OCI-LY1 (cell line): Measurements from ENCODE around the gene TPRG1.

Experiments
- H2AFZ ChIP-seq: fragments of 200-600 bp; sonication (generic), shearing (Covaris generic); 2 replicates; pipeline ENCODE4 v1.6.0; 2014; ENCODE audit warnings: antibody characterized with exemption, mild to moderate bottlenecking, low read length
- H3F3A ChIP-seq: fragments of 200-600 bp; sonication (generic), shearing (Covaris generic); 2 replicates; pipeline ENCODE4 v1.6.0; 2014; ENCODE audit warnings: mild to moderate bottlenecking, antibody characterized with exemption, low read length, moderate library complexity; ENCODE audit not compliant: insufficient read depth
- H3K27ac ChIP-seq: fragments of 200-600 bp; sonication (generic); 2 replicates; pipeline ENCODE4 v1.5.1; 2014; ENCODE audit warnings: low read length, mixed run types, mild to moderate bottlenecking, low read depth; ENCODE audit not compliant: poor library complexity, severe bottlenecking
- H3K27me3 ChIP-seq: fragments of 200-600 bp; sonication (generic); 2 replicates; pipeline ENCODE4 v1.6.0; 2014; ENCODE audit warnings: antibody characterized with exemption, mild to moderate bottlenecking, low read length, moderate library complexity; ENCODE audit not compliant: insufficient read depth
- H3K36me3 ChIP-seq: fragments of 200-600 bp; sonication (generic); 2 replicates; pipeline ENCODE4 v1.6.1; 2014; ENCODE audit warnings: mild to moderate bottlenecking, antibody characterized with exemption, low read length, moderate library complexity, mixed read lengths; ENCODE audit not compliant: insufficient read depth
- H3K4me1 ChIP-seq: fragments of 200-600 bp; sonication (generic); 2 replicates; pipeline ENCODE4 v1.5.1; 2014; ENCODE audit warnings: mild to moderate bottlenecking, low read length, moderate library complexity; ENCODE audit not compliant: insufficient read depth, severe bottlenecking
- H3K4me2 ChIP-seq: fragments of 200-600 bp; sonication (generic), shearing (Covaris generic); 2 replicates; pipeline ENCODE4 v1.6.1; 2014; ENCODE audit warnings: low read length
- H3K4me3 ChIP-seq: fragments of 200-600 bp; sonication (generic); 2 replicates; pipeline ENCODE4 v1.5.1; 2014; ENCODE audit warnings: low read length, low read depth, mild to moderate bottlenecking, mixed read lengths; ENCODE audit not compliant: poor library complexity, severe bottlenecking
- H3K79me2 ChIP-seq: fragments of 200-600 bp; shearing (Covaris generic); 2 replicates; pipeline ENCODE4 v1.6.1; 2016; ENCODE audit warnings: mixed run types, low read length, mixed read lengths; ENCODE audit not compliant: insufficient read depth
- H3K9ac ChIP-seq: fragments of 200-600 bp; sonication (generic), shearing (Covaris generic); 2 replicates; pipeline ENCODE4 v1.6.1; 2014; ENCODE audit warnings: mild to moderate bottlenecking, low read length, mixed read lengths
- H3K9me2 ChIP-seq: fragments of 200-600 bp; sonication (generic), shearing (Covaris generic); 2 replicates; pipeline ENCODE4 v1.6.1; 2014; ENCODE audit warnings: low read depth, mild to moderate bottlenecking, low read length, mixed read lengths
- H3K9me3 ChIP-seq: fragments of 200-600 bp; shearing (Covaris generic); 2 replicates; pipeline ENCODE4 v1.6.1; 2014; ENCODE audit warnings: low read length, mixed read lengths
- H4K20me1 ChIP-seq: fragments of 200-600 bp; sonication (generic), shearing (Covaris generic); 2 replicates; pipeline ENCODE4 v1.6.0; 2016; ENCODE audit warnings: mild to moderate bottlenecking, low read length; ENCODE audit not compliant: insufficient read depth
- CTCF ChIP-seq: fragments of 200-600 bp; sonication (generic), shearing (Covaris generic); IDR thresholded peaks from 2 replicates; pipeline ENCODE4 v1.5.1; 2017; ENCODE audit warnings: mild to moderate bottlenecking, antibody characterized with exemption, low read length, moderate library complexity, mixed read lengths
- EZH2 ChIP-seq: fragments of 200-600 bp; sonication (generic), shearing (Covaris generic); IDR thresholded peaks from 2 replicates; pipeline ENCODE4 v1.8.0; 2017; ENCODE audit warnings: borderline replicate concordance, mixed run types, mild to moderate bottlenecking, antibody characterized with exemption, low read length, moderate library complexity, mixed read lengths

Gene TPRG1

GRCh38 chr3:189272500-189273119 is 100.8 kb downstream of the TPRG1 start:
- Histone ChIP-seq H4K20me1 (no peaks in the 10 kb centered on the region), H3K4me3 (no peak overlapping the region), H3K9me2 (no peaks in the 10 kb centered on the region), H2AFZ (no peak overlapping the region), H3K4me2 (no peak overlapping the region), H3K79me2 (no peaks in the 10 kb centered on the region), H3K9me3 (no peaks in the 10 kb centered on the region), H3K4me1 (no peaks in the 10 kb centered on the region), H3F3A (no peaks in the 10 kb centered on the region), H3K36me3 (no peaks in the 10 kb centered on the region), H3K27ac (no peak overlapping the region), H3K9ac (no peak overlapping the region), H3K27me3 (no peaks in the 10 kb centered on the region)
- TF ChIP-seq EZH2 (no peak), CTCF (peak; percentile 72)

GRCh38 chr3:189273736-189274135 is 102.0 kb downstream of the TPRG1 start:
- Histone ChIP-seq H3K9me2 (no peaks in the 10 kb centered on the region), H3F3A (no peaks in the 10 kb centered on the region), H3K9ac (no peak overlapping the region), H3K36me3 (no peaks in the 10 kb centered on the region), H3K79me2 (no peaks in the 10 kb centered on the region), H3K4me3 (no peak overlapping the region), H3K4me1 (no peaks in the 10 kb centered on the region), H2AFZ (no peak overlapping the region), H4K20me1 (no peaks in the 10 kb centered on the region), H3K27me3 (no peaks in the 10 kb centered on the region), H3K27ac (no peak overlapping the region), H3K9me3 (no peaks in the 10 kb centered on the region), H3K4me2 (no peak overlapping the region)
- TF ChIP-seq CTCF (no peak), EZH2 (no peak)

GRCh38 chr3:189275182-189275581 is 103.4 kb downstream of the TPRG1 start:
- Histone ChIP-seq H3K36me3 (no peaks in the 10 kb centered on the region), H3K4me3 (no peak overlapping the region), H3K4me1 (no peaks in the 10 kb centered on the region), H3K9ac (no peak overlapping the region), H2AFZ (no peak overlapping the region), H3K9me2 (no peaks in the 10 kb centered on the region), H3K4me2 (no peak overlapping the region), H3K27ac (no peak overlapping the region), H3K79me2 (no peaks in the 10 kb centered on the region), H3F3A (no peaks in the 10 kb centered on the region), H4K20me1 (no peaks in the 10 kb centered on the region), H3K27me3 (no peaks in the 10 kb centered on the region), H3K9me3 (no peaks in the 10 kb centered on the region)
- TF ChIP-seq EZH2 (no peak), CTCF (no peak)
